Right lobe of liver (tissue), 6 donors: ENCODE measurements around the gene PDX1. TPM values are rescaled to one million over a fixed set of nuclear protein-coding genes. Genes with fewer than 3 reads are reported as not detected.

ENCODE experiments used
- ATAC-seq, 4 donors: fragments of 200-7000 bp; cut with Tn5 transposase; one replicate each; pipeline ENCODE4 v1.9.1; 2020; ENCODE audit warnings: mild to moderate bottlenecking in 4 of 4, moderate library complexity in 4 of 4
- DNase-seq, 3 donors: peaks; one replicate each; pipeline ENCODE4 v3.0.0-alpha.2; 2020
- H3K27ac ChIP-seq, 3 donors: fragments of 200-600 bp; one replicate each; pipeline ENCODE4 v1.8.0; 2022
- H3K27me3 ChIP-seq, 2 donors: fragments of 200-600 bp; one replicate each; pipeline ENCODE4 v1.8.0; 2022
- H3K36me3 ChIP-seq, 4 donors: fragments of 200-600 bp; sonication (generic) in 1 of 4; one replicate each; pipeline versions ENCODE4 v1.5.1 to v1.8.0; 2017 to 2022; ENCODE audit warnings: control low read depth in 1 of 4
- H3K4me1 ChIP-seq, 4 donors: fragments of 200-600 bp; sonication (generic) in 1 of 4; one replicate each; pipeline versions ENCODE4 v1.5.1 to v1.8.0; 2017 to 2022; ENCODE audit warnings: control low read depth in 1 of 4
- H3K4me3 ChIP-seq, 3 donors: fragments of 200-600 bp; one replicate each; pipeline ENCODE4 v1.8.0; 2022
- H3K9me3 ChIP-seq, 4 donors: fragments of 200-600 bp; sonication (generic) in 1 of 4; one replicate each; pipeline versions ENCODE4 v1.5.1 to v1.8.0; 2017 to 2022; ENCODE audit warnings: control low read depth in 1 of 4
- POLR2A ChIP-seq: fragments of 450-650 bp; IDR thresholded peaks from one replicate; pipeline ENCODE4 v1.6.1; 2017; ENCODE audit warnings: antibody characterized with exemption, mild to moderate bottlenecking
- WGBS: methylation state at CpG from one replicate; pipeline ENCODE4 v1.1.6; 2018; ENCODE audit warnings: low coverage, low lambda C conversion rate; ENCODE audit not compliant: insufficient coverage; ENCODE audit errors: missing lambda C conversion rate; 5-methylcytosine and 5-hydroxymethylcytosine counted together
- intact Hi-C, 2 donors: fragments of 100-400 bp; cut with DNase I; formaldehyde crosslinking; loops; one replicate each; pipeline versions ENCODE4 v1.11.2 to v1.14.1; 2022
- total RNA-seq, 6 experiments: library from RNA; depleted of rRNA in 2 of 6; stranded (reverse); fragments of >200 nt in 2 of 6; fragmentation: NEBNext Ultra II Directional in 3 of 6; extraction: Animal tissue kit (Norgen Biotek cat#: 25700) in 3 of 6; gene quantifications; one replicate each; pipeline versions ENCODE4 v1.1.0 to v1.2.4, GENCODE V29; 2016 to 2023
- TF ChIP-seq, protein P1 (sequence below), 4 donors: fragments of 200-600 bp in 3 of 4; fragments of 450-650 bp in 1 of 4; IDR thresholded peaks; one replicate each; pipeline versions ENCODE4 v1.5.1 to v1.8.0; 2016 to 2022; ENCODE audit warnings: antibody characterized with exemption in 4 of 4, mild to moderate bottlenecking in 2 of 4
- donor health status: DM: no; HTN: yes; CAD: no.
- donor health status: DM: no; HTN: no; CAD: no.
- donor health status: DM: no; HTN: no; CAD: no.
- donor health status: DM: no; HTN: yes; CAD: no.
- donor health status: DM: no; HTN: yes; CAD: no.

Gene PDX1
- total RNA-seq, 6 experiments from 2014 or later = 0.06 to 0.66 (median 0.21) TPM; not detected in 2

DNA sequence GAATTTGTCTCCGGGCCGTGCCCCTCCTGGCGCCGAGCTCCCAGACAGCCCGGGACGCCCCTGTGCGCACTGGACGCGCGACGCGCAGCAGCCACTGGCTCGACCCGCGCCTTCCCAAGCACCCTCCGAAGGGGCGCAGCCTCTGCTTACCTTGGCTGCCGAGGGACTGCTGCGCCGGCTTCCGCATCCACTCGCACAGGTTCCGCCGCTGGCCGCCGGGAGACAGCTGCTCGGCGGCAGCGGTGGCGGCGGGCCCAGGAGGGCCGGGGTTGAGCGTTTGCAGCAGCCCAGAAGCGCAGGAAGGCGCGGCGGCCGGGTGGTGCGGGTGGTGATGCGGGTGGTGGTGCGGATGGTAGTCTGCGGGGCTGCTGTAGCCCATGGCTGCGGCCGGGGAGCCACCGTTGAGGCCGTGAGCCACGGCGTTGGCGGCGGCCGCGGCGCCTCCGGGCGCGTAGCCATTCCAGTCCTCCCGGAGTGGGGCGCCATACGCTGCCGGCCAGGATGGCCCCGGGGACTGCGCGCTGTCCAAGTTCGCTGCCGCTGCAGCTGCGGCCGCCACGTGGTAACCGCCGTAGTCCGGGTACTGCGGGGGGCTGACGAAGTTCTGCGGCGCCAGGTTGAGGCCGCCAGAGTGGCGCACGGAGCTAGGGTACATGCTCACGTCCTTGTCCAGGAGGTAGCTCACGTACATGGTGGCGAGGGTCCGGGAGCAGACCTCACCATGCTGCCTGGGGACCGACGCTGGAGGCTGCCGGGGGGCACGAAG, 48.7 kb downstream of the PDX1 start:
- Histone ChIP-seq H3K27ac (no peak overlapping the region), H3K9me3 (no peaks in the 10 kb centered on the region), H3K36me3 (no peaks in the 10 kb centered on the region), H3K4me3 (no peak overlapping the region), H3K4me1 (peaks cover 0 to 11% (median 0%) of the 10 kb centered on the region in 4 donors), H3K27me3 (peaks cover 5 to 22% of the 10 kb centered on the region in 2 donors)
- TF ChIP-seq, protein P1, sequence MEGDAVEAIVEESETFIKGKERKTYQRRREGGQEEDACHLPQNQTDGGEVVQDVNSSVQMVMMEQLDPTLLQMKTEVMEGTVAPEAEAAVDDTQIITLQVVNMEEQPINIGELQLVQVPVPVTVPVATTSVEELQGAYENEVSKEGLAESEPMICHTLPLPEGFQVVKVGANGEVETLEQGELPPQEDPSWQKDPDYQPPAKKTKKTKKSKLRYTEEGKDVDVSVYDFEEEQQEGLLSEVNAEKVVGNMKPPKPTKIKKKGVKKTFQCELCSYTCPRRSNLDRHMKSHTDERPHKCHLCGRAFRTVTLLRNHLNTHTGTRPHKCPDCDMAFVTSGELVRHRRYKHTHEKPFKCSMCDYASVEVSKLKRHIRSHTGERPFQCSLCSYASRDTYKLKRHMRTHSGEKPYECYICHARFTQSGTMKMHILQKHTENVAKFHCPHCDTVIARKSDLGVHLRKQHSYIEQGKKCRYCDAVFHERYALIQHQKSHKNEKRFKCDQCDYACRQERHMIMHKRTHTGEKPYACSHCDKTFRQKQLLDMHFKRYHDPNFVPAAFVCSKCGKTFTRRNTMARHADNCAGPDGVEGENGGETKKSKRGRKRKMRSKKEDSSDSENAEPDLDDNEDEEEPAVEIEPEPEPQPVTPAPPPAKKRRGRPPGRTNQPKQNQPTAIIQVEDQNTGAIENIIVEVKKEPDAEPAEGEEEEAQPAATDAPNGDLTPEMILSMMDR (IDR thresholded peaks at IDR 0.05) = no peak
- no peak for TF ChIP-seq POLR2A
- intact Hi-C loops = loop anchor here in 1 of 2 donors (10.0 kb wide), 2 partner anchors 144 to 604 kb away; no protein-coding TSS in a partner anchor
- 0% methylated on average over 1 of the region's 86 CpGs for WGBS
- ATAC-seq (peak in 1 of 4 donors; percentile 25), DNase-seq (no peak)

DNA sequence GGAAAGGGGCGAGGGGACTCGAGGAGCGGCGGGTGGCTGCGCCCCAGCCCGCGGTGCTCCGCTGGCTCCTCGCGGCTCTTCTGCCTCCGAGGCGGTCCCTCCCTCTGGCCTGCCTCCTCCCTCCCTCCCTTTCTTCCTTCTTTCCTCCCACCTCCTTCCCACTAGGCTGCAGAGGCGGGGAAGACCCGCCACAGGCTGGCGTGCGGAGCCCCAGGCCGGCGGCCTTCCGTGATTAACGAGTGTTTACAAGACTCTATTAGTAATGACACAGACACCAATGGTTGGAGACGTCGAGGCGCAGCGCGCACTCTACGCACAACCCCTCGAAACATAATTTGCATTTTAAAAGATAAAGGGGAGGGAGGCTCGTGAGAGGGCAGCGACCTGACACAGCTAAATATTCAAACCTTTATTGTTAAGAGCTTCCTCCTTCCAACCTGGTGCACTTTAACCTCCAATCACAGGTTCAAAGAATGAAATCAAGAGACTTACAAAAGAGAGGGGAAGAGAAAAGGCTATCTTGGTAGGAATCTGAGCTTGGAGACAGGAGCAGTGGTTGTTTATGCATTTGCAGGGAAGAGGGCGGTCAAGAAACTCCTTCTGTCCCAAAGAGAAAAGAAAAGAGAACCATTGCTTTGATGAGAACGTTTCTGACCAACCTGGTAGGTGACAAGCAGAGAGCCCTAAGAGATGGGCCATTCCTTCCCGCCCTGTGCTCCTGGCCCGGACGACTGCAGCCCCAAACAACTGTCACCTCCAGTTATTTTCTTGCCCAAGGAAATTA, 49.5 kb downstream of the PDX1 start, which contains the start of gene CDX2:
CDX2 (minus strand) TSS at position 234 of the 784 bp plus-strand sequence. CDS start 309 bp downstream, outside the sequence.
- DNase-seq (no peak), ATAC-seq (no peak)
- Histone ChIP-seq H3K9me3 (no peaks in the 10 kb centered on the region), H3K4me3 (no peak within 1 kb of the TSS), H3K27me3 (peaks cover 5 to 22% of the 10 kb centered on the region in 2 donors), H3K27ac (no peak within 1 kb of the TSS), H3K4me1 (peaks cover 0 to 11% (median 0%) of the 10 kb centered on the region in 4 donors), H3K36me3 (no peaks in the 10 kb centered on the region)
- TF ChIP-seq, protein P1 (IDR thresholded peaks at IDR 0.05) = no peak
- TF ChIP-seq POLR2A = no peak
- 11% methylated on average over 21 of the region's 34 CpGs for WGBS
- intact Hi-C loops = loop anchor here in 1 of 2 donors (10.0 kb wide), 2 partner anchors 144 to 604 kb away; no protein-coding TSS in a partner anchor

DNA sequence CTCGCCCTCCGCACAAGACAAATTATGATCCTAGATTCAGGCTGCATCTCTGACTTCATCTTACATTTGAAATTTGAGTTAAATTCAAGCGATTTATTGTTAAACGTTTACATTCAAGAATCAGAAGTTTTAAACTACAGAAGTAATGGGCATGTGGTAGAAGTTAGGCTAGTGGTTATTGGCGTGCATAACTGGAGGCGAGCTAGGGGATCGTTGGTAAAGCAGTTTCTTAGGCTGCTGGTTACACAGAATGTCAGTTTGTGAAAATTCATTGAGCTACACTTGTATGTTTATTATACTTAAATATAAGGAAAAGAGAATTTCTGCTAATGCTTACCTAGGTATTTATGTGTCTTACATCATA, 50.0 kb downstream of the PDX1 start:
- intact Hi-C loops = loop anchor here in 1 of 2 donors (10.0 kb wide), 2 partner anchors 145 to 605 kb away; no protein-coding TSS in a partner anchor
- 21% methylated on average over 7 of the region's 7 CpGs for WGBS
- Histone ChIP-seq H3K36me3 (no peaks in the 10 kb centered on the region), H3K9me3 (no peaks in the 10 kb centered on the region), H3K27ac (no peak overlapping the region), H3K4me3 (no peak overlapping the region), H3K4me1 (peaks cover 0 to 11% (median 0%) of the 10 kb centered on the region in 4 donors), H3K27me3 (peaks cover 5 to 22% of the 10 kb centered on the region in 2 donors)
- no peak for TF ChIP-seq POLR2A
- TF ChIP-seq, protein P1 (IDR thresholded peaks at IDR 0.05) = no peak
- ATAC-seq (no peak), DNase-seq (no peak)

DNA sequence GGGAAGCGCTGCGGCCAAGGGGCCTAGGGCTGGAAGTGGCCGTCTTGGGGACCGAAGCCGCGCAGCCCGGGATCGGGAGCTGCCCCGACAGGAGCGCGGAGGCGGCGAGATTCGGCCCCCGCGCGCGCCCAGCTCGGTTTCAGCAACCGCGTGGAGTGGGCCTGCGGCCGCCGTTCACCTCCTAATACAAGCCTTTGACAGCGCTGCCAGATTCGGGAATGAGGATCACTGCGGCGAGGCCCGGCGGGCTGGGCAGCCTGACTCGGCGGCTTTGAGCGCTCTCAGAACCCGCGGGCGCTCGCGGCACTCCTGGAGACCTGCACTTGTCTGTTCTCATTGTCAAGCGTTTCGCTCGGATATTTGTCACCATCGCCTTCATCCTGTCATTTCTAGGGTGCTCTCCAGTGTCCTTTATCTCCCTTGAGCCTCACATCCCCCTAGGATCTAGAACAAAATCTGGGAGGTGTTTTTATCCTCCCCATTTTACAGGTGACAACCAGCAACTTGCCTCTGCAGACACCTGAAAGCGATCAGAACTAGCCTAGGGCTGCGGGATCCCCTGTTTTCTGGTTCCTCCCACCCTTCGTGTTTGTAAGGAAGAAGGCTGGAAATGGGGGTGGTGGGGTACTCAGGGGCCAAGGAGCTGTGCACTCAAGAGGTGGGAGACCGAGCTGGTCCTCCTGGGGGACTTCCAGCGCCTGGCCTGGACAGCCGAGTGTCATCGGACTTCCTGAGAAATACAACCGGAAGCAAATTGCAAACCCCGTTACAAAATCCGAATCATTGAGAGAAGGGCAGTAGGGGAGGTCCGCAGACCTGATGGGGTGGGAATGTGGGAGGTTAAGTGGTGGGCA, 50.8 kb downstream of the PDX1 start:
- no peaks in the 10 kb centered on the region for H3K9me3 ChIP-seq
- H3K4me3 ChIP-seq = no peak overlapping the region

More for the DNA sequence above, 50.8 kb downstream of the PDX1 start:
- Histone ChIP-seq H3K27ac (no peak overlapping the region), H3K36me3 (no peaks in the 10 kb centered on the region), H3K4me1 (peaks cover 0 to 12% (median 0%) of the 10 kb centered on the region in 4 donors), H3K27me3 (peaks cover 8 to 22% of the 10 kb centered on the region in 2 donors)
- DNase-seq (no peak), ATAC-seq (no peak)
- 18% methylated on average over 21 of the region's 53 CpGs for WGBS
- TF ChIP-seq, protein P1 (IDR thresholded peaks at IDR 0.05) = no peak
- no peak for TF ChIP-seq POLR2A
- intact Hi-C loops = no loop called here
